K562 treated with DMSO at 1 percent for 12 hours (cell line): Measurements from ENCODE around the gene TOMM70. TPM values are rescaled to one million over a fixed set of nuclear protein-coding genes. Genes with fewer than 3 reads are reported as not detected.

Experiments used
- total RNA-seq: library from RNA; unstranded; fragments of 300-600 nt; gene quantifications from 2 replicates; pipeline ENCODE4 v1.2.3, GENCODE V29; 2022; ENCODE audit not compliant: insufficient read depth

The TOMM70 gene
- total RNA-seq = 10.2 and 27.8 TPM in 2 replicates

GRCh38 chr3:100400780-100401673 lies at the start of gene TOMM70, which contains the start of gene LNP1:
TOMM70 (minus strand) TSS chr3:100401089; CDS start chr3:100400949, 140 bp downstream.
LNP1 (plus strand) TSS chr3:100401539; CDS start chr3:100429730, 28,191 bp downstream.

GRCh38 chr3:100334488-100335351 lies 66.2 kb downstream of the TOMM70 start, which contains the start of gene NIT2:
NIT2 (plus strand) TSS chr3:100334757; CDS start chr3:100334792, 35 bp downstream.

Other genes starting within 250 kb of the TOMM70 start
- 8.0 and 17.9 TPM in 2 replicates for gene TBC1D23, start 140.1 kb downstream of the TOMM70 start, total RNA-seq
- gene NIT2, start 66.3 kb downstream of the TOMM70 start, total RNA-seq = 5.3 and 13.3 TPM in 2 replicates
- gene LNP1, start 450 bp upstream of the TOMM70 start, total RNA-seq = 1.2 and 5.6 TPM in 2 replicates
- 2.9 and 3.0 TPM in 2 replicates for gene TMEM45A, start 91.5 kb upstream of the TOMM70 start, total RNA-seq
- not detected in 2 replicates for gene ADGRG7, start 208.5 kb upstream of the TOMM70 start, total RNA-seq